Measurements from ENCODE around the gene KIF3A. TPM values are rescaled to one million over a fixed set of nuclear protein-coding genes. Genes with fewer than 3 reads are reported as not detected.
A peak's percentile ranks its signal among the peaks of the same experiment; 100 is the strongest.

Gene KIF3A
- polyA plus RNA-seq, 10 donors, result 6.5 to 12.2 (median 8.5) TPM

GRCh38 chr5:132662925-132663770 is 74.2 kb downstream of the KIF3A start:
- no peak for DNase-seq

DNA sequence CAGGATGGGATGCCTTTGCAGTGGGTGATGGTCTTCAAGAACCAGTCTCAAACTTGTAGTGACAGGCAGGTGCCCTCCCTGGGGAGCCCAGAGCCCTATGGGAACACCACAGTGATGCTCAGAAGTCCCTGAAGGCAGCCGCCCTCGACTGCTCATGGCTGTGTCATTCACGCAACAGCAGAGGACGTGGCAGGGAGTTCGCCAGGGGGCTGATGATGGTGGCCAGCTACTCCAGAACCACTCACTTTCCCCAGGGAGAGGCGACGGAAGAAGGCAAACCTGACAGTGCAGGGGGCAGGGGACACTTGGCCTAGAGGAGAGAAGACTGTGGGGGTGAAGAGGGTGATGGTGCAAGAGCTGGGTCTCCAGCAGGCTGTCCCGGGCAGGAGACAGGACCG is 75.3 kb downstream of the KIF3A start:
- no peak for DNase-seq

- no peak for DNase-seq
Measured at GRCh38 chr5:132661231-132662003, 75.9 kb downstream of the KIF3A start.

GRCh38 chr5:132659598-132660493 is 77.5 kb downstream of the KIF3A start:
- no peak for DNase-seq

DNA sequence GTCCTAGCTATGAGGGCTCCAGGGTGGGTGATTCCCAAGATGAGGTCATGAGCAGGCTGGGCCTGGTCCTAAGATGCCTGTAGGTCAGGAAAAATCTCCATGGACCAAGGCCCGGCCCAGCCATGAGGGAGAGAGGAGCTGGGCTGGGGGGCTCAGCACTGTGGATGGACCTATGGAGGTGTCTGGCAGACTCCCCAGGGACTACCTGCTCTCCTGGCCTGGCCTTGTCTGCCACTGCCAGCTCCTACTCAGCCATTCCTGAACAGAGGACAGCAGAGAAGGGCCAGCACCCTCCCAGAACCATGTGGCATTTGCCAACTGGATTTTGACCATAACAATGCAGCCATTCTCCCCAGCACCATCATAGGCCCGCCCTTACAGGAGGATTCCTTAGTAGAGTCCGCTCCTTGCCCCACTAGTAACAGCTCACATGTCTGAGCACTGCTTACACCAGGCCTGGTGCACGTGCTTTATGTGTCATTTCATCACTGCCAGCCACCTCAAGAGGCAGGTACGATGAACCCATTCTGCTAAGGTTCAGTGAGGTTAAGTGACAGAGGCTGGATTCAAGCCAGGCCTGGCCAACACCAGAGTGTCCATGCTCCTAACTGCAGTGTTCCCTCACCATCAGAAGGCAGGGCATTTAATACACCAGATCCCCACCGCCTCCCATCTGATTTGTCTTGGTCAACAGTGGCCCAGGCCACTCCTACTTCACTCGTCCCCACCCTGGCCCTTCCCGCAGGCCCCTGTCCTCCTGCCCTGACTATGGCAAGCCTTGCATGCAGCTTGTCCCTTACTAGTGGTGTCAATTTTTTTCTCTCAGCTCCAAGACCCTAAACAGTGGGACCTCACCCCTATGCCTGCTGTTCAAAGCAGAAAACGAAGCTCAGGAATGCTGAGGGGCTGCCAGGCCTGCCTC is 78.7 kb downstream of the KIF3A start:
- no peak for DNase-seq

GRCh38 chr5:132657676-132658380 is 79.5 kb downstream of the KIF3A start, which contains the start of gene IL13:
Gene IL13, plus strand, starts transcription at chr5:132658173. Its CDS starts 14 bp downstream, at chr5:132658187.
- DNase-seq, result no peak

- DNase-seq, result no peak
Measured at GRCh38 chr5:132656774-132657355, 80.5 kb downstream of the KIF3A start.

DNA sequence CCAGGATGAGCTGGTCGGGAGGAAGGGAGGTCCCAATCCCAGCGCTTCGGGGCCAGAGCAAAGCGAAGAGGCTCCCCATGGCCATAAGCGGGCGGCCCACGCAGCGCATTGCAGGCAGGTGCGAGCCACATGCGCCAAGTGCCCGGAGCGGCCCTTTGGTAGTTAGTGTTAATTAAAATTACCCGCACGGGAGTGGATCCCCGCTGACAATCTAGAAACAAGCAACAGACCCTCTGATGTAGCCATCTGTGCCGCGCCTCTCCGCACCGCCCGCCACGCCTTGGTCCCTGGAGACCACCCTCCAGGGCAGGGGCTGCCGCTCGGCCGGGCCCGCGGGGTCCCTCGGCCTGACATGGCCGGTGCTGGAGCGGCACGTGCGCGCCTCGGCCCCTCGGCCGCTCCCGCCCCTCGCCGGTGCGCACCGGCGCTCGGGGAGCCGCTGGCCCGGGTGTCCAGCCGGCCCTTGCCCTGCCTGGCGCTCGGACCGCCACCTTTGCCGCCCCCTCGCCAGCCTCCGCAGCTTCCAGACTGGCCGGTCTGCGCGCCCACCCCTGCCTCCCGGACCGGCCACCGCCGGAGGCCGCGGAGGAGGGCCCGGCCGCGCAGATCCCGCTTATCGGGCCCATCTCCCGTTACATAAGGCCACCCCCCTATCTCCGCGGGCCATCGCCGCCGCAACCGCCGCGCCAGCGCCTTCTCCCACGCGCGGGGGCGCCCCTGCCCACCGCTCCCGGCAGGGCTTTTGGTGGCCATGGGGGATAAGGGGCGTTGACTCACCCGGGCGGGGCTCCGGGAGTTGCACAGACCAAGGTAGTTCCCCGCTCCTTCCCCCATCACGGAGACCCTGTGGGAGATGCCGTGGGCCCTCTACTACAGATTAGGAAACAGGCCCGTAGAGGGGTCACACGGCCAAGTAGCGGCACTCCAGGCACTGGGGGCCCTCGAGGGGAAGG is 81.2 kb downstream of the KIF3A start:
- DNase-seq, result peak in 2 of 3 donors; percentile 7 to 53

GRCh38 chr5:132653716-132654115 is 83.6 kb downstream of the KIF3A start:
- peak in 2 of 3 donors; percentile 2 to 44 for DNase-seq

DNA sequence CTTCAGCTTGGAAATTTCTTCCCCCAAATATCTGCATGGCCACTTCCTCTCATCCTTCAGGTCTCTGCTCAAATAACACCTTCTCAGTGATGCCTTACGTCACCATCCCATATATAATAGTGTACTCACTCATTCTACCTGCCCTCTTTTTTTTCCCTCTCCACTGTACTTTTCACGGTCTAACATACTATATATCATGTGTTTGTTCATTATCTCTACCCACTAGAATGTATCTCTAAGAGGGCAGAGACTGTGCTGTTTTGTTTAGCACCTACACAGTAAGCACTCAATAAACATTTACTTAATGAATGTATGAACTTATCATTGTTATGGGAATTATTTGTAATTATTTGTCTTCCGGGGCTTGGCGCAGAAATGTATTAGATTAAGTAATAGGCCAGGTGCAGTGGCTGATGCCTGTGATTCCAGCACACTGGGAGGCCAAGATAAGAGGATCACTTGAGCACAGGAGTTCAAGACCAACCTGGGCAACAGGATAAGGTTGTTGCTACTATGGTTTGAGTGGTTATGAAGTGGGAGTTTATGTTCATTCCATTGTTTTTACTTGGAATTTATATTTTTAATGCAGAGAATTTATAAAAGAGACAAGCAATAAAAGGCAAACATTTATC is 85.4 kb downstream of the KIF3A start:
- DNase-seq, result no peak

GRCh38 chr5:132648355-132648754 is 89.0 kb downstream of the KIF3A start:
- DNase-seq, result no peak

DNA sequence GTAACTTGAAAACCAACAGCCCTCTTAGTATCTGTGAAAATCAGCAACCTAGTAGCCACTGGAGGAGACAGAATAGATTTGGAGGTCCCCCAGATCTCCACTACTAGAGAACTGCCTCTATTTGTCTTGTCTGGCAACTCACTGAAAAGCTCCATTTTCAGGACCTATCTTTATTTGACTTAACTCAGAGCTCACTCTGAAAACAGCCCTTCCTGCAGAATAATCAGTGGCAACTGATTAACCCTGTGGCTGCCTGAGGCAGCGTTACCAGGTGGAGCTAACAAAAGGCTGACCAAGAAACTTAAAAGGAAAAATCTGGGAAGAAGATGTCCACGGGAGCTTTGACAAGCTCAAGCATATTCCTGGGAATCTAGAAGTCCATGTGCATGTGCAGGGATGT is 89.9 kb downstream of the KIF3A start:
- no peak for DNase-seq

DNA sequence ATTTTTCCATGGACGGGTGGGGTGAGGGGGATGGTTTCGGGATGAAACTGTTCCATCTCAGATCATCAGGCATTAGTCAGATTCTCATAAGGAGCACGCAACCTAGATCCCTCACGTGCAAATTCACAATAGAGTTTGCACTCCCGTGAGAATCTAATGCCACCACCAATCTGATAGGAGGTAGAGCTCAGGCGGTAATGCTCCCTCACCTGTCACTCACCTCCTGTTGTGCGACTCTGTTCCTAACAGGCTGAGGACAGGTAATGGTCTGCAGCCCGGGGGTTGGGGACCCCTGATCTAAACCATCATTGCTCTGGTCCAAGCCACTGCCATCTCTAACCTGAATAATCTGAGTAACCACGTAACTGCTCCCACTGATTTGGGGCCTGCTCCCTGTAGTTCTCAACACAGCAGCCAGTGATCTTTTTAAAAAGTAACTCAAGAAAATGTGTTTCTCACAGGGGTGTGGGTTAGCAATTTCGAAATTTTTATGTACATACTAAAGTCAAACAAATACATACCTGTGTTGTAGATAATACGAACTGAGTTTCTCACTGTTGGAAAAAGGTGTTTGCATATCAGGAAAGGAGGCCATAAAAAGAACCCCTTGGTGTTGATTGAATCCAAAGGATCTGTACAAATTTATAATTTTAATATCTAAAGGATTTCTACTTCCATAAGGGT is 90.6 kb downstream of the KIF3A start:
- DNase-seq, result no peak

DNA sequence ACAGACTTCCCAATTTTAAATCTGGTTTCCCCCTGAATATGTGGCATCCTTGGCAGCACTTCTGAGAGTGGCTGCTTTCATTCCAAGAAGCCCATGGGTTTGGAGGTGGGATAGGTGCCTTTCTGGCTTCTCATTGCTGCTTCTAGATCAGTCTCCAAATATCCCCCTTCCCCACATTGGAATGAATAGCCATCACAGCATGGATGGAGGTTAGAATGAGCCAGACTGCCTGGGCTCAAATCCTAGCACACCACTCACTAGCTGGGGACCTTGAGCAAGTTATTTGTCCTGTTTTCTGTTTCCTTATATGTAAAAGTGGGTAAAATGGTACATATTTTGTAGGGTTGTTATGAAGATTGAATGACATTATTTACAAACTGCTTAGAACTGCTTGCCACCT is 93.2 kb downstream of the KIF3A start:
- DNase-seq, result no peak

Measured in muscle of back (tissue), 11 donors.